Thyroid gland (tissue), 4 donors: ENCODE data around the gene LRRC27. TPM values are rescaled to one million over a fixed set of nuclear protein-coding genes. Genes with fewer than 3 reads are reported as not detected.

Source experiments
- DNase-seq, 2 donors: peaks; one replicate each; pipeline ENCODE4 v3.0.0-alpha.2; 2019
- H3K27ac ChIP-seq, 3 donors: fragments of 200-600 bp; sonication (generic); 1 replicate in 2 of 3; 2 replicates in 1 of 3; pipeline ENCODE4 v1.5.1; 2016 to 2019; ENCODE audit warnings: mild to moderate bottlenecking in 1 of 3, moderate library complexity in 1 of 3
- H3K27me3 ChIP-seq: fragments of 200-600 bp; sonication (generic); one replicate; pipeline ENCODE4 v1.5.1; 2019
- H3K36me3 ChIP-seq, 2 donors: fragments of 200-600 bp; sonication (generic); one replicate each; pipeline ENCODE4 v1.5.1; 2016 to 2019
- H3K4me1 ChIP-seq, 2 donors: fragments of 200-600 bp; sonication (generic); one replicate each; pipeline ENCODE4 v1.5.1; 2017 to 2019
- H3K4me3 ChIP-seq, 3 donors: fragments of 200-600 bp; sonication (generic); replicated peaks in 1 of 3; 1 replicate in 2 of 3; 2 replicates in 1 of 3; pipeline ENCODE4 v1.5.1; 2016; ENCODE audit warnings: mild to moderate bottlenecking in 1 of 3
- H3K9me3 ChIP-seq: fragments of 200-600 bp; sonication (generic); one replicate; pipeline ENCODE4 v1.5.1; 2017
- POLR2A ChIP-seq, 2 donors: fragments of 450-650 bp; IDR thresholded peaks; one replicate each; pipeline ENCODE4 v1.6.1; 2017; ENCODE audit warnings: antibody characterized with exemption in 2 of 2, mild to moderate bottlenecking in 2 of 2, moderate library complexity in 1 of 2
- WGBS, 2 donors: methylation state at CpG; one replicate each; pipeline ENCODE4 v1.1.5; 2017; 5-methylcytosine and 5-hydroxymethylcytosine counted together
- intact Hi-C: fragments of 100-400 bp; cut with DNase I; formaldehyde crosslinking; loops from one replicate; pipeline ENCODE4 v1.15.1; 2023
- total RNA-seq, 4 donors: library from RNA; depleted of rRNA; stranded (reverse); fragments of >200 nt; gene quantifications; one replicate each; pipeline ENCODE4 v1.2.3, GENCODE V29; 2016
- TF ChIP-seq, protein P1 (sequence below), 6 experiments: fragments of 200-600 bp in 3 of 6; fragments of 450-650 bp in 3 of 6; sonication (generic) in 3 of 6; IDR thresholded peaks; one replicate each; pipeline ENCODE4 v1.5.1; 2016 to 2019; ENCODE audit warnings: antibody characterized with exemption in 6 of 6, mild to moderate bottlenecking in 2 of 6, inconsistent platforms in 1 of 6, moderate library complexity in 1 of 6

LRRC27 gene
- total RNA-seq, 4 donors from 2014 or later, result 14.0 to 24.4 (median 19.4) TPM

GRCh38 chr10:132425757-132426155 lies 93.8 kb downstream of the LRRC27 start:
- peaks cover 25 to 32% of the 10 kb centered on the region in 2 donors for H3K4me1 ChIP-seq
- TF ChIP-seq, protein P1, sequence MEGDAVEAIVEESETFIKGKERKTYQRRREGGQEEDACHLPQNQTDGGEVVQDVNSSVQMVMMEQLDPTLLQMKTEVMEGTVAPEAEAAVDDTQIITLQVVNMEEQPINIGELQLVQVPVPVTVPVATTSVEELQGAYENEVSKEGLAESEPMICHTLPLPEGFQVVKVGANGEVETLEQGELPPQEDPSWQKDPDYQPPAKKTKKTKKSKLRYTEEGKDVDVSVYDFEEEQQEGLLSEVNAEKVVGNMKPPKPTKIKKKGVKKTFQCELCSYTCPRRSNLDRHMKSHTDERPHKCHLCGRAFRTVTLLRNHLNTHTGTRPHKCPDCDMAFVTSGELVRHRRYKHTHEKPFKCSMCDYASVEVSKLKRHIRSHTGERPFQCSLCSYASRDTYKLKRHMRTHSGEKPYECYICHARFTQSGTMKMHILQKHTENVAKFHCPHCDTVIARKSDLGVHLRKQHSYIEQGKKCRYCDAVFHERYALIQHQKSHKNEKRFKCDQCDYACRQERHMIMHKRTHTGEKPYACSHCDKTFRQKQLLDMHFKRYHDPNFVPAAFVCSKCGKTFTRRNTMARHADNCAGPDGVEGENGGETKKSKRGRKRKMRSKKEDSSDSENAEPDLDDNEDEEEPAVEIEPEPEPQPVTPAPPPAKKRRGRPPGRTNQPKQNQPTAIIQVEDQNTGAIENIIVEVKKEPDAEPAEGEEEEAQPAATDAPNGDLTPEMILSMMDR (IDR thresholded peaks at IDR 0.05), result no peak
- no peak for TF ChIP-seq POLR2A (IDR thresholded peaks at IDR 0.05)
- H3K9me3 ChIP-seq, result no peaks in the 10 kb centered on the region
- no peak overlapping the region for H3K27ac ChIP-seq
- H3K27me3 ChIP-seq, result no peaks in the 10 kb centered on the region
- no peak for DNase-seq
- intact Hi-C loops, result no loop called here
- no peaks in the 10 kb centered on the region for H3K36me3 ChIP-seq
- no peak overlapping the region for H3K4me3 ChIP-seq
- 97 to 99% methylated on average over 8 to 9 of the region's 9 CpGs for WGBS, 2 donors

- intact Hi-C loops, result no loop called here
- Histone ChIP-seq H3K9me3 (no peaks in the 10 kb centered on the region), H3K4me1 (peaks cover 10 to 18% of the 10 kb centered on the region in 2 donors), H3K36me3 (no peaks in the 10 kb centered on the region), H3K27ac (no peak overlapping the region), H3K27me3 (no peaks in the 10 kb centered on the region), H3K4me3 (no peak overlapping the region)
- no peak for TF ChIP-seq POLR2A (IDR thresholded peaks at IDR 0.05)
- TF ChIP-seq, protein P1 (IDR thresholded peaks at IDR 0.05), result no peak
- no peak for DNase-seq
- WGBS, 2 donors, result 86 to 93% methylated on average over 10 of the region's 10 CpGs
Observed at GRCh38 chr10:132427006-132427771, 95.2 kb downstream of the LRRC27 start.

GRCh38 chr10:132427939-132428367 lies 96.0 kb downstream of the LRRC27 start:
- H3K27ac ChIP-seq, result no peak overlapping the region
- no peaks in the 10 kb centered on the region for H3K27me3 ChIP-seq
- TF ChIP-seq POLR2A (IDR thresholded peaks at IDR 0.05), result no peak
- TF ChIP-seq, protein P1 (IDR thresholded peaks at IDR 0.05), result no peak
- intact Hi-C loops, result no loop called here
- H3K4me1 ChIP-seq, result peaks cover 10 to 14% of the 10 kb centered on the region in 2 donors
- H3K36me3 ChIP-seq, result no peaks in the 10 kb centered on the region
- no peak overlapping the region for H3K4me3 ChIP-seq
- no peak for DNase-seq
- WGBS, 2 donors, result 92 to 98% methylated on average over 2 of the region's 2 CpGs
- no peaks in the 10 kb centered on the region for H3K9me3 ChIP-seq

DNA sequence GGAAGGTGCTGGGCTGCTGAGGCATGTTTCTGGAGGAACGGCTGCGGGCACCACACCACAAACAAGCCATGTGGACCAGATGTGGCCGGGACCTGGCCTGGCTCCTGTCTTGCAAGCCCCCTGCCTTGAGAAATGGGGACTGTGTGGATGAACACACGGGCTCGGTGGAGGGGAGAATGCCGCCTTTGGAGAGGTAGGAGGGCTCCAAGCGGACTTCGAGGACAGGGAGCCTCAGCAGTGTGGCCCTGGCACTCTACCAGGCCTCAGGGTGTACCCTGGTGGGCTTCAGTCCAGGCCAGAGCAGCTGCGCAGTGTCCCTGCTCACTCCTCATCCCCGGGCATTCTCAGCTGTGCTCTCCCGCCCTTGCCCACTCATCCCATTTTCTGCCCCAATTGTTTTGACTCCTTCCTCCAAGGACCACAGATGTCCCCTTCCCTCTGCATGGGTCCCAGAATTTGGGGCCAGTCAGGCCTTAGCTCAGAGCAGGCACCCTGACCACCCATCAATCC lies 96.5 kb downstream of the LRRC27 start:
- 96 to 98% methylated on average over 11 of the region's 11 CpGs for WGBS, 2 donors
- H3K4me3 ChIP-seq, result no peak overlapping the region
- no peak for TF ChIP-seq POLR2A (IDR thresholded peaks at IDR 0.05)
- TF ChIP-seq, protein P1 (IDR thresholded peaks at IDR 0.05), result no peak
- no peak overlapping the region for H3K27ac ChIP-seq
- H3K36me3 ChIP-seq, result no peaks in the 10 kb centered on the region
- no peak for DNase-seq
- peaks cover 10 to 14% of the 10 kb centered on the region in 2 donors for H3K4me1 ChIP-seq
- intact Hi-C loops, result no loop called here
- no peaks in the 10 kb centered on the region for H3K9me3 ChIP-seq
- no peaks in the 10 kb centered on the region for H3K27me3 ChIP-seq

Other genes starting within 250 kb of the LRRC27 start
- gene DPYSL4, start 145.2 kb upstream of the LRRC27 start, total RNA-seq, result 1 to 10 TPM in 1 of 4 donors, under 1 TPM in 3; 0.54 to 1.5 (median 0.81) TPM
- gene STK32C, start 24.2 kb upstream of the LRRC27 start, total RNA-seq, result 1 to 10 TPM; 3.3 to 5.7 (median 3.5) TPM
- gene PWWP2B, start 65.0 kb downstream of the LRRC27 start, total RNA-seq, result 10 to 100 TPM; 14.5 to 35.4 (median 27.3) TPM
- 10 to 100 TPM; 30.4 to 75.8 (median 41.1) TPM for gene INPP5A, start 205.6 kb downstream of the LRRC27 start, total RNA-seq